Measurements from ENCODE around the gene ATRX. TPM values are rescaled to one million over a fixed set of nuclear protein-coding genes. Genes with fewer than 3 reads are reported as not detected.

ATRX gene
- total and polyA plus RNA-seq, 2 donors (not counting 3 experiments of a cell fraction or from before 2014, with no cell fraction given), result 23.5 to 101 TPM

GRCh38 chrX:77527233-77528001, 258.6 kb downstream of the ATRX start:
- DNase-seq (ENCODE audit: low read depth, low spot score) (no peak), FAIRE-seq (no peak)
- H3K36me3 ChIP-seq (ENCODE audit: control insufficient read depth in 2 of 2, extremely low read depth in 1 of 2, insufficient read depth in 2 of 2, low read length in 2 of 2), result no peaks in the 10 kb centered on the region
- no peak overlapping the region for H3K4me2 ChIP-seq (ENCODE audit: insufficient read depth, low read length)
- POLR2A ChIA-PET, result no interaction called here
- TF ChIP-seq FOS (IDR thresholded peaks at IDR 0.05; ENCODE audit: borderline replicate concordance, insufficient read depth, low read length) (no peak), EZH2 (IDR thresholded peaks at IDR 0.05; ENCODE audit: borderline replicate concordance, low read depth, low read length, severe bottlenecking) (no peak), POLR2A (IDR thresholded peaks at IDR 0.05; ENCODE audit: low read depth, low read length) (no peak), GATA2 (IDR thresholded peaks at IDR 0.05; ENCODE audit: insufficient read depth, insufficient read length, low read depth, low read length) (no peak), JUN (IDR thresholded peaks at IDR 0.05; ENCODE audit: borderline replicate concordance, insufficient read depth, insufficient read length, low read depth) (no peak), MAX (IDR thresholded peaks at IDR 0.05; ENCODE audit: insufficient read depth, insufficient read length) (no peak), POLR2AphosphoS5 (IDR thresholded peaks at IDR 0.05; ENCODE audit: insufficient read depth, low read depth, low read length) (no peak), MYC (IDR thresholded peaks at IDR 0.05; ENCODE audit: low read depth, low read length) (no peak), CTCF (IDR thresholded peaks at IDR 0.05; ENCODE audit: extremely low read depth in 1 of 2, insufficient read depth in 1 of 2, low read depth in 1 of 2, low read length in 2 of 2) (no peak)
- H2AFZ ChIP-seq (ENCODE audit: low read depth, low read length), result no peak overlapping the region
- no peaks in the 10 kb centered on the region for H3K9me3 ChIP-seq (replicated peaks; ENCODE audit: control insufficient read depth, insufficient read depth, low read length)
- H4K20me1 ChIP-seq (replicated peaks; ENCODE audit: control insufficient read depth, extremely low read depth, insufficient read depth, low read length), result no peaks in the 10 kb centered on the region
- no peaks in the 10 kb centered on the region for H3K27me3 ChIP-seq (ENCODE audit: control insufficient read depth in 2 of 2, insufficient read depth in 2 of 2, low read length in 2 of 2)
- no peak overlapping the region for H3K9ac ChIP-seq (replicated peaks; ENCODE audit: extremely low read depth, insufficient read depth, low read length)
- H3K27ac ChIP-seq (ENCODE audit: insufficient read depth, low read depth, low read length), result no peak overlapping the region
- intact Hi-C loops (cut with micrococcal nuclease), result no loop called here
- H3K4me3 ChIP-seq (replicated peaks in 1 of 3; ENCODE audit: insufficient read depth in 1 of 3, low read depth in 1 of 3, low read length in 3 of 3), result no peak overlapping the region
- dilution Hi-C loops (cut with MboI; ENCODE audit: extremely low pct_ligation_motif_present, low sequenced_read_pairs), result no loop called here
- no peaks in the 10 kb centered on the region for H3K79me2 ChIP-seq (ENCODE audit: control insufficient read depth, insufficient read depth, low read length)
- no TSS peak for BruUV-seq (replicated peaks)
- no peaks in the 10 kb centered on the region for H3K9me1 ChIP-seq (replicated peaks; ENCODE audit: control insufficient read depth, extremely low read depth, insufficient read depth, low read length)
- no peaks in the 10 kb centered on the region for H3K4me1 ChIP-seq (ENCODE audit: control insufficient read depth, extremely low read depth, insufficient read depth, low read length)
- CTCF ChIA-PET, result no interaction called here
